Hepatocyte (in vitro differentiated cells): ENCODE data around the gene SLC25A21. TPM values are rescaled to one million over a fixed set of nuclear protein-coding genes. Genes with fewer than 3 reads are reported as not detected.
"Not testable (repeated sequence)": the region's sequence is repeated elsewhere in the genome, so short reads cannot be mapped to it uniquely, and the experiment has no call there.

ENCODE experiments used
- DNase-seq: peaks from one replicate; pipeline ENCODE4 v3.0.0-alpha.2; 2016; ENCODE audit warnings: low spot score
- H2AFZ ChIP-seq: fragments of 200-600 bp; sonication (generic); 2 replicates; pipeline ENCODE4 v1.6.0; 2016; ENCODE audit warnings: antibody characterized with exemption, mild to moderate bottlenecking
- H3K27ac ChIP-seq: fragments of 200-600 bp; sonication (generic); 2 replicates; pipeline ENCODE4 v1.5.1; 2016; ENCODE audit warnings: mild to moderate bottlenecking
- H3K27me3 ChIP-seq: fragments of 200-600 bp; sonication (generic); 2 replicates; pipeline ENCODE4 v1.6.1; 2016
- H3K36me3 ChIP-seq: fragments of 200-600 bp; sonication (generic); replicated peaks from 2 replicates; pipeline ENCODE4 v1.5.1; 2016; ENCODE audit warnings: low read depth; ENCODE audit not compliant: insufficient read depth
- H3K4me1 ChIP-seq: fragments of 200-600 bp; sonication (generic); 2 replicates; pipeline ENCODE4 v1.5.1; 2016; ENCODE audit warnings: mild to moderate bottlenecking, moderate library complexity; ENCODE audit not compliant: insufficient read depth
- H3K4me2 ChIP-seq: fragments of 200-600 bp; sonication (generic); 2 replicates; pipeline ENCODE4 v1.6.0; 2016
- H3K4me3 ChIP-seq: fragments of 200-600 bp; sonication (generic); 2 replicates; pipeline ENCODE4 v1.5.1; 2016; ENCODE audit warnings: mild to moderate bottlenecking
- H3K79me2 ChIP-seq: fragments of 200-600 bp; sonication (generic); 2 replicates; pipeline ENCODE4 v1.6.0; 2017; ENCODE audit warnings: mild to moderate bottlenecking
- H3K9me2 ChIP-seq: fragments of 200-600 bp; sonication (generic); replicated peaks from 2 replicates; pipeline ENCODE4 v1.6.0; 2017; ENCODE audit warnings: mild to moderate bottlenecking; ENCODE audit not compliant: insufficient read depth
- H3K9me3 ChIP-seq: fragments of 200-600 bp; sonication (generic); 2 replicates; pipeline ENCODE4 v1.5.1; 2016; ENCODE audit warnings: low read depth, mild to moderate bottlenecking
- H4K20me1 ChIP-seq: fragments of 200-600 bp; sonication (generic); 2 replicates; pipeline ENCODE4 v1.6.0; 2016; ENCODE audit warnings: mild to moderate bottlenecking; ENCODE audit not compliant: insufficient read depth, poor library complexity, severe bottlenecking
- EZH2 ChIP-seq: fragments of 200-600 bp; sonication (generic); IDR thresholded peaks from 2 replicates; pipeline ENCODE4 v1.6.1; 2016; ENCODE audit warnings: antibody characterized with exemption, mild to moderate bottlenecking, borderline replicate concordance
- EZH2phosphoT487 ChIP-seq: fragments of 200-600 bp; sonication (generic); IDR thresholded peaks from one replicate; pipeline ENCODE4 v1.6.1; 2018; ENCODE audit warnings: antibody characterized with exemption, mild to moderate bottlenecking, low read depth, moderate library complexity; ENCODE audit not compliant: unreplicated experiment, severe bottlenecking
- WGBS: methylation state at CpG from one replicate; pipeline ENCODE4 v1.1.6; 2016; ENCODE audit warnings: low lambda C conversion rate; ENCODE audit errors: missing lambda C conversion rate; 5-methylcytosine and 5-hydroxymethylcytosine counted together
- polyA plus RNA-seq: library from polyadenylated mRNA; unstranded; fragments of >200 nt; fragmentation: Nextera tagmentation; extraction: Ambion mirVana; gene quantifications from 2 replicates; pipeline ENCODE4 v1.2.1, GENCODE V29; 2016
- total RNA-seq: library from RNA; depleted of rRNA; stranded (reverse); fragments of >200 nt; gene quantifications from 2 replicates; pipeline ENCODE4 v1.2.3, GENCODE V29; 2014
- TF ChIP-seq, protein P1 (sequence below): fragments of 200-600 bp; sonication (generic); IDR thresholded peaks from 2 replicates; pipeline ENCODE4 v1.5.1; 2016; ENCODE audit warnings: antibody characterized with exemption, mild to moderate bottlenecking; ENCODE audit not compliant: poor library complexity

SLC25A21 gene
- total and polyA plus RNA-seq, 2 experiments from 2014 or later, result 1.4 to 1.6 TPM

DNA sequence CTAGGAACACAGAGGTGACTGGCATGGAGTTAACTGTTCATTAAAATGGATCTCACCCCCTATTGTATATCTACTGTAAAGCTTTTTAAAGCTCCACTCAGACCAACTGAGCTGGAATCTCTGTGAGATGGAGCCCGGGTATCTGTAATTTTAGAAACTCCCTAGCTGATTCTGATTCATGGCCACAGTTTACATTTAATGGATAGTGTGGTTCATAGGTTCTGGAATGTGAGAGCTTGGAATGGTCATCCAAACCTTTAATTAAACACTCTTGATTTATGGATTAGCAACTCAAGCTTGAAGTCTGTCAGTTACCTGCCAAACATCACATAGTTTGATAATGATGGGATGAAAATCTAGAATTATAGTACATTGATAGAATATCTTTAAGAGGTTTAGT, 183.8 kb downstream of the SLC25A21 start:
- Histone ChIP-seq H2AFZ (no peak overlapping the region), H4K20me1 (no peaks in the 10 kb centered on the region), H3K36me3 (no peaks in the 10 kb centered on the region), H3K79me2 (no peaks in the 10 kb centered on the region), H3K27ac (no peak overlapping the region), H3K4me1 (no peaks in the 10 kb centered on the region), H3K4me2 (no peak overlapping the region), H3K9me2 (no peaks in the 10 kb centered on the region), H3K27me3 (no peaks in the 10 kb centered on the region), H3K9me3 (no peaks in the 10 kb centered on the region), H3K4me3 (no peak overlapping the region)
- WGBS, result 85% methylated on average over 1 of the region's 1 CpG
- DNase-seq, result no peak
- TF ChIP-seq EZH2phosphoT487 (no peak), EZH2 (no peak)
- TF ChIP-seq, protein P1, sequence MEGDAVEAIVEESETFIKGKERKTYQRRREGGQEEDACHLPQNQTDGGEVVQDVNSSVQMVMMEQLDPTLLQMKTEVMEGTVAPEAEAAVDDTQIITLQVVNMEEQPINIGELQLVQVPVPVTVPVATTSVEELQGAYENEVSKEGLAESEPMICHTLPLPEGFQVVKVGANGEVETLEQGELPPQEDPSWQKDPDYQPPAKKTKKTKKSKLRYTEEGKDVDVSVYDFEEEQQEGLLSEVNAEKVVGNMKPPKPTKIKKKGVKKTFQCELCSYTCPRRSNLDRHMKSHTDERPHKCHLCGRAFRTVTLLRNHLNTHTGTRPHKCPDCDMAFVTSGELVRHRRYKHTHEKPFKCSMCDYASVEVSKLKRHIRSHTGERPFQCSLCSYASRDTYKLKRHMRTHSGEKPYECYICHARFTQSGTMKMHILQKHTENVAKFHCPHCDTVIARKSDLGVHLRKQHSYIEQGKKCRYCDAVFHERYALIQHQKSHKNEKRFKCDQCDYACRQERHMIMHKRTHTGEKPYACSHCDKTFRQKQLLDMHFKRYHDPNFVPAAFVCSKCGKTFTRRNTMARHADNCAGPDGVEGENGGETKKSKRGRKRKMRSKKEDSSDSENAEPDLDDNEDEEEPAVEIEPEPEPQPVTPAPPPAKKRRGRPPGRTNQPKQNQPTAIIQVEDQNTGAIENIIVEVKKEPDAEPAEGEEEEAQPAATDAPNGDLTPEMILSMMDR, result no peak

DNA sequence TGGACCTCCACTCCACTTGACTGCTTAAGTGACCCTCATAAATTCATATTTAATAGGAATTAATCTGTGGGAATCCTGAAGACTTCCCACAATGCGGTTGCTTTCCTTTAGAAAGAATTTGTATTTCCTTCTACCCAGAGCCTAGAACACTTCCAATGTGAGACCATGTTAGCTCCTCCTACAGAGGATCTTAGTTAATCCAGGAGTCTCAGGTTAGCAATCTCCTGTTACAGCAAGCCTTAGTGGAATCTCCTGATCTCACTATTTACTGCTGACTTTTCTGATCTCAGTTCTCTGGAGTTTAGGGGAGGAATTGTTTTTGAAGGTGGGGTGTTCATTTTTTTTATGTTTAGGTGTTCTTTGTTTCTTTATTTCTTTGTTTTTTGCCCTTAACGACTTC, 186.0 kb downstream of the SLC25A21 start:
- no peaks in the 10 kb centered on the region for H3K4me1 ChIP-seq
- no peak overlapping the region for H3K4me3 ChIP-seq
- H4K20me1 ChIP-seq, result no peaks in the 10 kb centered on the region
- H3K9me2 ChIP-seq, result no peaks in the 10 kb centered on the region
- no peaks in the 10 kb centered on the region for H3K36me3 ChIP-seq
- no peak overlapping the region for H3K27ac ChIP-seq
- no peaks in the 10 kb centered on the region for H3K27me3 ChIP-seq
- TF ChIP-seq, protein P1, result no peak
- TF ChIP-seq EZH2phosphoT487 (no peak), EZH2 (no peak)
- no peak overlapping the region for H3K4me2 ChIP-seq
- H3K79me2 ChIP-seq, result no peaks in the 10 kb centered on the region
- no peaks in the 10 kb centered on the region for H3K9me3 ChIP-seq
- DNase-seq, result no peak
- no peak overlapping the region for H2AFZ ChIP-seq
- WGBS, result 76% methylated on average over 2 of the region's 2 CpGs

DNA sequence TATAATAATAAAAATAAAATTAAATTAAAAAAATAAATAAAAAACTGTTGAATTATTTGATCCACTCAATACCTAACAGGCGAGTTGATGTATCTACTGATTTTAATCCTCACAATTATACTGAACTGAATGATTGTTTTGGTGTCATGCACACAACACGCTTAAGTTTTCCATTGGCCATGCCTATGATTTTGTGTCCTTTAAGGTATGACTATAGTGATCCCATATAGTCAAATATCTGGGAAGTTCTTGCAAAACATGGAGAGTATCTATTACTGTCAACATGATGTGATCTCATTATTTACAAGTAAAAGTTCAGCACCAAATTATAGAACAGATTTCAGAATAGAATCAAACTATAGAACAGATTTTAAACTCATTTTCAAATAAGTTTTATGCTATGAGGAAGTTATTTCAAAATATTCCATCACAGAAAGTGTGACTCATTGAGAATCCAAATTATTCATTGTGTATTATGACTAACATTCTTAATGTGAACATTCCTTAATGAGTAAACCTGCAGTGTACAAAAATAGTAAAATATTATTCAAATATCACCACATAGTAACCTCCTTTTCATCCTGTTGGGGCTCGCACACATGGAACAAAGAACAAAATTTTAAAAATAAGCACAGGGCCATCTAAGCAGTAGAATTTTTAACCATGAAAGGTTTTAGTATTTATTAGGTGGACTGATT, 190.4 kb downstream of the SLC25A21 start:
- Histone ChIP-seq H3K79me2 (no peaks in the 10 kb centered on the region), H3K27ac (no peak overlapping the region), H4K20me1 (no peaks in the 10 kb centered on the region), H3K9me2 (no peaks in the 10 kb centered on the region), H3K9me3 (no peaks in the 10 kb centered on the region), H3K4me3 (no peak overlapping the region), H3K27me3 (no peaks in the 10 kb centered on the region), H3K4me1 (no peaks in the 10 kb centered on the region), H3K4me2 (no peak overlapping the region), H2AFZ (no peak overlapping the region), H3K36me3 (no peaks in the 10 kb centered on the region)
- DNase-seq, result no peak
- TF ChIP-seq EZH2 (no peak), EZH2phosphoT487 (no peak)
- TF ChIP-seq, protein P1, result no peak
- 94% methylated on average over 3 of the region's 3 CpGs for WGBS

DNA sequence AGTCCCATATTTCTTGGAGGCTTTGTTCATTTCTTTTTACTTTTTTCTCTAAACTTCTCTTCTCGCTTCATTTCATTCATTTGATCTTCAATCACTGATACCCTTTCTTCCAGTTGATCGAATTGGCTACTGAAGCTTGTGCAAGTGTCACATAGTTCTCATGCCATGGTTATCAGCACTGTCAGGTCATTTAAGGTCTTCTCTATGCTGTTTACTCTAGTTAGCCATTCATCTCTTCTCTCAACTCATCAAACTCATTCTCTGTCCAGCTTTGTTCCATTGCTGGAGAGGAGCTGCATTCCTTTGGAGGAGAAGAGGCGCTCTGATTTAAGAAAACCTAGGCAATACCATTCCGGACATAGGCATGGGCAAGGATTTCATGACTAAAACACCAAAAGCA, 192.0 kb downstream of the SLC25A21 start:
- not testable (repeated sequence) for H3K79me2 ChIP-seq, H3K4me1 ChIP-seq, H4K20me1 ChIP-seq, H3K36me3 ChIP-seq, H3K4me2 ChIP-seq, H3K27ac ChIP-seq, H2AFZ ChIP-seq, H3K9me3 ChIP-seq, H3K9me2 ChIP-seq, H3K27me3 ChIP-seq, DNase-seq, H3K4me3 ChIP-seq
- 63% methylated on average over 4 of the region's 4 CpGs for WGBS
